ENCODE results near the gene SUCLG1. TPM values are rescaled to one million over a fixed set of nuclear protein-coding genes. Genes with fewer than 3 reads are reported as not detected.

The SUCLG1 gene
- total and polyA plus RNA-seq, 2 of the 8 experiments (the other 6 are each of a cell fraction or from before 2014, with no cell fraction given): 19.9 to 40.0 TPM

DNA sequence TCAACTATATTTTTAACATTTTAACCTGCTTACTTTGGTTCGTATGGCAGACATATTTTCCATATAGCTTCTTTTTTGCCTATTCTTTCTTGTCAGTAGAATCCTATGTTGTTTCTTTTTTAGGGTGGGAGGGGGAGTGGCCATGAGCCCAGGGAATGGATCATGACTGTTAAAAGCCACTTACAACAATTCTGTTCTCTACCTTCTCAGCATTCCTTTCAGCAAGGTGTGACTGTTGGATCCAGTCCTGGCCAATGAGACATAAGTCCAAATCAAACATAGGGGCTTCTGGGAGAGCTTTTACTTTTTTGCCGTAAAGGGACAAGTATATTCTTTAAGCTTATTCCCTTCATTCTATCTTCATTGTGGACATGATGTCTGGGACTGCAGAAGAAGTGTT, 32.2 kb upstream of the SUCLG1 start:
- Histone ChIP-seq H3K23ac (ENCODE audit: insufficient read length) (no peak overlapping the region), H3K14ac (ENCODE audit: insufficient read length) (no peak overlapping the region), H2BK12ac (ENCODE audit: low read depth, low read length) (no peak overlapping the region), H3K9ac (replicated peaks in 1 of 4; ENCODE audit: extremely low read depth in 1 of 4, low read depth in 3 of 4, low read length in 3 of 4) (no peak overlapping the region), H2BK15ac (ENCODE audit: low read length) (no peak overlapping the region), H3K23me2 (ENCODE audit: low read depth, low read length) (no peaks in the 10 kb centered on the region), H3K27ac (ENCODE audit: low read depth, low read length) (no peak overlapping the region), H3K18ac (ENCODE audit: extremely low read depth, low read length) (no peak overlapping the region), H3K27me3 (replicated peaks in 1 of 4; ENCODE audit: control insufficient read depth in 3 of 4, extremely low read depth in 1 of 4, insufficient read depth in 3 of 4, low read length in 3 of 4) (no peaks in the 10 kb centered on the region; a peak in 1 of 7 replicates), H3K9me3 (ENCODE audit: insufficient read depth in 2 of 2, low read depth in 1 of 2, low read length in 1 of 2) (no peaks in the 10 kb centered on the region), H2BK20ac (ENCODE audit: low read length) (no peak overlapping the region), H2AFZ (ENCODE audit: low read length) (no peak overlapping the region), H4K20me1 (replicated peaks in 1 of 2; ENCODE audit: control insufficient read depth in 1 of 2, insufficient read depth in 2 of 2, low read length in 2 of 2) (no peaks in the 10 kb centered on the region), H4K91ac (replicated peaks; ENCODE audit: insufficient read length, low read length) (no peak overlapping the region), H4K8ac (ENCODE audit: extremely low read depth, insufficient read depth, low read length) (no peak overlapping the region), H3K56ac (replicated peaks; ENCODE audit: insufficient read length, low read depth, low read length) (no peak overlapping the region), H3K79me2 (ENCODE audit: control insufficient read depth in 1 of 2, insufficient read depth in 2 of 2, low read length in 2 of 2) (no peaks in the 10 kb centered on the region), H2BK5ac (ENCODE audit: low read depth, low read length) (no peak overlapping the region), H3K36me3 (ENCODE audit: control insufficient read depth in 2 of 4, insufficient read depth in 4 of 4, low read length in 3 of 4) (no peaks in the 10 kb centered on the region), H3K4me1 (replicated peaks in 1 of 4; ENCODE audit: control insufficient read depth in 3 of 4, insufficient read depth in 4 of 4, low read length in 3 of 4) (no peaks in the 10 kb centered on the region), H2BK120ac (replicated peaks; ENCODE audit: low read depth, low read length) (no peak overlapping the region), H3K4me3 (ENCODE audit: extremely low read depth in 1 of 4, insufficient read depth in 2 of 4, low read depth in 3 of 4, low read length in 4 of 4) (no peak overlapping the region), H3K4ac (replicated peaks; ENCODE audit: insufficient read length, low read depth, low read length) (no peak overlapping the region), H2AK5ac (ENCODE audit: low read depth, low read length) (no peak overlapping the region), H3K4me2 (ENCODE audit: insufficient read depth in 1 of 2, low read depth in 2 of 2, low read length in 2 of 2) (no peak overlapping the region), H4K5ac (ENCODE audit: insufficient read length, low read depth, low read length) (no peak overlapping the region), H3K79me1 (ENCODE audit: low read depth, low read length) (no peaks in the 10 kb centered on the region)
- TF ChIP-seq HDAC6 (IDR thresholded peaks at IDR 0.05; ENCODE audit: low read depth, low read length) (no peak), NRF1 (IDR thresholded peaks at IDR 0.05; ENCODE audit: low read depth, low read length) (no peak), SIN3A (conservative IDR thresholded peaks at IDR 0.05 in 1 of 2, IDR thresholded peaks at IDR 0.05 in 1 of 2; ENCODE audit: low read depth in 1 of 2, low read length in 2 of 2) (no peak), SIX5 (IDR thresholded peaks at IDR 0.05; ENCODE audit: low read depth, low read length) (no peak), BCL11A (IDR thresholded peaks at IDR 0.05; ENCODE audit: low read depth in 2 of 2, low read length in 2 of 2) (no peak), TAF7 (optimal IDR thresholded peaks at IDR 0.05; ENCODE audit: borderline replicate concordance, low read depth, low read length) (no peak), CREB1 (IDR thresholded peaks at IDR 0.05) (no peak), MAX (IDR thresholded peaks at IDR 0.05) (no peak), PHF8 (conservative IDR thresholded peaks at IDR 0.05; ENCODE audit: low read depth, low read length) (no peak), JUN (IDR thresholded peaks at IDR 0.05; ENCODE audit: low read depth, low read length) (no peak), POLR2AphosphoS5 (IDR thresholded peaks at IDR 0.05; ENCODE audit: low read depth, low read length) (no peak)
- CTCF ChIA-PET (ENCODE audit: partially characterized antibody): interaction anchor here (0.7 to 2.1 kb wide), 5 partner anchors 10 to 399 kb away, joined by 3 to 11 read pairs (median 3); partner anchors contain the start of gene TRABD2A
- FAIRE-seq (no peak), DNase-seq (ENCODE audit: low read depth in 1 of 2, low spot score in 2 of 2) (no peak)
- POLR2A ChIA-PET (ENCODE audit: partially characterized antibody): no interaction called here
- WGBS, 2 experiments (ENCODE audit: extremely low coverage in 1 of 2, insufficient coverage in 1 of 2, insufficient read length in 1 of 2, insufficient replicate concordance in 2 of 2, low coverage in 1 of 2, low lambda C conversion rate in 2 of 2, missing lambda C conversion rate in 1 of 2): 50% methylated on average over 2 of the region's 2 CpGs; no CpG with 5 or more reads in 1 of the 2 experiments

All from H1 (cell line).